Measurements from ENCODE around the gene TRPM2.

Gene TRPM2

GRCh38 chr21:44483288-44484237 lies 130.1 kb downstream of the TRPM2 start:
- H3K9me3 Mint-ChIP-seq: no peaks in the 10 kb centered on the region
- H3K27me3 Mint-ChIP-seq: no peaks in the 10 kb centered on the region
- no peaks in the 10 kb centered on the region for H3K36me3 Mint-ChIP-seq (ENCODE audit: low read depth)
- DNase-seq: no peak
- no peak overlapping the region for H3K27ac Mint-ChIP-seq
- H3K4me3 Mint-ChIP-seq: no peak overlapping the region
- peaks cover 19% of the 10 kb centered on the region for H3K4me1 Mint-ChIP-seq (ENCODE audit: low read depth)

GRCh38 chr21:44484498-44485253 lies 131.3 kb downstream of the TRPM2 start:
- Mint-ChIP-seq H3K4me3 (peak overlapping the region; percentile 75), H3K9me3 (no peaks in the 10 kb centered on the region), H3K4me1 (ENCODE audit: low read depth) (peaks cover 12% of the 10 kb centered on the region), H3K27ac (no peak overlapping the region), H3K36me3 (ENCODE audit: low read depth) (no peaks in the 10 kb centered on the region), H3K27me3 (no peaks in the 10 kb centered on the region)
- no peak for DNase-seq

GRCh38 chr21:44485254-44485793 lies 131.9 kb downstream of the TRPM2 start:
- Mint-ChIP-seq H3K36me3 (ENCODE audit: low read depth) (no peaks in the 10 kb centered on the region), H3K4me1 (ENCODE audit: low read depth) (peaks cover 12% of the 10 kb centered on the region), H3K4me3 (peak overlapping the region; percentile 75), H3K27me3 (no peaks in the 10 kb centered on the region), H3K9me3 (no peaks in the 10 kb centered on the region), H3K27ac (peak overlapping the region; percentile 63)
- DNase-seq: peak; percentile 73

GRCh38 chr21:44485796-44486195 lies 132.4 kb downstream of the TRPM2 start:
- DNase-seq: no peak
- Mint-ChIP-seq H3K9me3 (no peaks in the 10 kb centered on the region), H3K4me3 (peak overlapping the region; percentile 75), H3K36me3 (ENCODE audit: low read depth) (no peaks in the 10 kb centered on the region), H3K4me1 (ENCODE audit: low read depth) (peaks cover 12% of the 10 kb centered on the region), H3K27ac (no peak overlapping the region), H3K27me3 (no peaks in the 10 kb centered on the region)

- H3K9me3 Mint-ChIP-seq: no peaks in the 10 kb centered on the region
- DNase-seq: no peak
- H3K27me3 Mint-ChIP-seq: no peaks in the 10 kb centered on the region
- peaks cover 12% of the 10 kb centered on the region for H3K4me1 Mint-ChIP-seq (ENCODE audit: low read depth)
- H3K4me3 Mint-ChIP-seq: peak overlapping the region; percentile 75
- peak overlapping the region; percentile 13 for H3K27ac Mint-ChIP-seq
- H3K36me3 Mint-ChIP-seq (ENCODE audit: low read depth): no peaks in the 10 kb centered on the region
Measured at GRCh38 chr21:44486302-44486701, 132.9 kb downstream of the TRPM2 start.

GRCh38 chr21:44487831-44488230 lies 134.4 kb downstream of the TRPM2 start:
- H3K4me1 Mint-ChIP-seq (ENCODE audit: low read depth): peaks cover 12% of the 10 kb centered on the region
- peaks cover 3% of the 10 kb centered on the region for H3K27me3 Mint-ChIP-seq
- H3K36me3 Mint-ChIP-seq (ENCODE audit: low read depth): no peaks in the 10 kb centered on the region
- no peak overlapping the region for H3K4me3 Mint-ChIP-seq
- H3K9me3 Mint-ChIP-seq: peaks cover 6% of the 10 kb centered on the region
- H3K27ac Mint-ChIP-seq: no peak overlapping the region
- DNase-seq: peak; percentile 66

GRCh38 chr21:44489962-44490361 lies 136.5 kb downstream of the TRPM2 start:
- no peaks in the 10 kb centered on the region for H3K36me3 Mint-ChIP-seq (ENCODE audit: low read depth)
- peaks cover 12% of the 10 kb centered on the region for H3K9me3 Mint-ChIP-seq
- no peak overlapping the region for H3K4me3 Mint-ChIP-seq
- H3K4me1 Mint-ChIP-seq (ENCODE audit: low read depth): peaks cover 12% of the 10 kb centered on the region
- peaks cover 7% of the 10 kb centered on the region for H3K27me3 Mint-ChIP-seq
- no peak overlapping the region for H3K27ac Mint-ChIP-seq
- no peak for DNase-seq

GRCh38 chr21:44490405-44490804 lies 137.0 kb downstream of the TRPM2 start:
- Mint-ChIP-seq H3K27ac (no peak overlapping the region), H3K27me3 (peaks cover 9% of the 10 kb centered on the region), H3K9me3 (peaks cover 12% of the 10 kb centered on the region), H3K4me1 (ENCODE audit: low read depth) (peaks cover 10% of the 10 kb centered on the region), H3K4me3 (no peak overlapping the region), H3K36me3 (ENCODE audit: low read depth) (no peaks in the 10 kb centered on the region)
- no peak for DNase-seq

GRCh38 chr21:44490816-44491215 lies 137.4 kb downstream of the TRPM2 start:
- no peaks in the 10 kb centered on the region for H3K36me3 Mint-ChIP-seq (ENCODE audit: low read depth)
- H3K9me3 Mint-ChIP-seq: peaks cover 12% of the 10 kb centered on the region
- peaks cover 8% of the 10 kb centered on the region for H3K4me1 Mint-ChIP-seq (ENCODE audit: low read depth)
- H3K4me3 Mint-ChIP-seq: no peak overlapping the region
- DNase-seq: no peak
- H3K27me3 Mint-ChIP-seq: peaks cover 13% of the 10 kb centered on the region
- H3K27ac Mint-ChIP-seq: no peak overlapping the region
